Neural cell (in vitro differentiated cells): ENCODE data around the gene MFSD8.

Source experiments
- CTCF ChIP-seq: fragments of 450-650 bp; IDR thresholded peaks from 2 replicates; pipeline ENCODE4 v1.5.1; 2014; ENCODE audit warnings: antibody characterized with exemption, mild to moderate bottlenecking, moderate library complexity; ENCODE audit not compliant: poor library complexity, severe bottlenecking
- EP300 ChIP-seq: fragments of 450-650 bp; conservative IDR thresholded peaks from 2 replicates; pipeline ENCODE4 v1.6.1; 2014; ENCODE audit warnings: antibody characterized with exemption, mild to moderate bottlenecking, moderate library complexity; ENCODE audit not compliant: poor library complexity, severe bottlenecking
- EZH2 ChIP-seq: fragments of 200-600, 300-800 bp; shearing (Covaris generic), sonication (generic); IDR thresholded peaks from 2 replicates; pipeline ENCODE4 v1.6.1; 2014; ENCODE audit warnings: antibody characterized with exemption, low read length, borderline replicate concordance, mild to moderate bottlenecking; ENCODE audit not compliant: insufficient read depth, poor library complexity, severe bottlenecking
- RAD21 ChIP-seq: fragments of 450-650 bp; conservative IDR thresholded peaks from 2 replicates; pipeline ENCODE4 v1.6.1; 2014; ENCODE audit warnings: antibody characterized with exemption, mild to moderate bottlenecking, moderate library complexity

GRCh38 chr4:127985989-127986388 lies 21.0 kb upstream of the MFSD8 start:
- TF ChIP-seq CTCF = no peak
- TF ChIP-seq RAD21 = no peak
- no peak for TF ChIP-seq EZH2
- no peak for TF ChIP-seq EP300
